HCT116 (cell line): Measurements from ENCODE around the gene MTUS2. TPM values are rescaled to one million over a fixed set of nuclear protein-coding genes. Genes with fewer than 3 reads are reported as not detected.

Experiments used
- ATAC-seq: fragments of 200-7000 bp; cut with Tn5 transposase; 2 replicates; pipeline ENCODE4 v1.9.1; 2020; ENCODE audit warnings: mild to moderate bottlenecking, moderate library complexity
- BruUV-seq: library from RNA; stranded (reverse); fragments of 400-500 nt; replicated peaks from 2 replicates; lab custom pipeline; 2021; lab: Mats Ljungman, UMichigan
- CTCF ChIA-PET: fragments of 300-600 bp; sonication (Branson Sonifier 250); formaldehyde crosslinking; loops from one replicate; lab custom pipeline; 2021; ENCODE audit warnings: antibody characterized with exemption; lab: Charles Lee
- POLR2A ChIA-PET: fragments of 300-600, 350-600 bp; sonication (Branson Sonifier 250); formaldehyde crosslinking; loops from one replicate; lab custom pipeline; 2021; ENCODE audit warnings: antibody characterized with exemption; lab: Charles Lee
- RAD21 ChIA-PET, 2 experiments: fragments of 300-600 bp; sonication (Branson Sonifier 250); formaldehyde crosslinking; loops; one replicate each; lab custom pipeline; 2023; ENCODE audit warnings: low total read pairs in 2 of 2; ENCODE audit not compliant: uncharacterized antibody in 2 of 2, unreplicated experiment in 2 of 2, low non-redundant PET in 1 of 2; lab: Charles Lee
- DNase-seq: peaks from one replicate; pipeline ENCODE4 v3.0.0-alpha.2; 2010; ENCODE audit warnings: low read depth, low spot score
- H2AFZ ChIP-seq: fragments of 200-600 bp; shearing (Covaris generic), sonication (generic); 2 replicates; pipeline ENCODE4 v1.6.1; 2017; ENCODE audit warnings: low read depth, mixed run types, mixed read lengths, antibody characterized with exemption, low read length; ENCODE audit not compliant: poor library complexity, severe bottlenecking
- H3K27ac ChIP-seq: 2 replicates; pipeline ENCODE4 v1.5.1; 2012; ENCODE audit warnings: low read depth, low read length
- H3K27me3 ChIP-seq: fragments of 200-600 bp; sonication (generic); 2 replicates; pipeline ENCODE4 v1.6.1; 2016; ENCODE audit warnings: mixed run types, low read length, mixed read lengths; ENCODE audit not compliant: insufficient read depth
- H3K36me3 ChIP-seq, 2 experiments: fragments of 200-500 bp in 1 of 2; fragments of 200-600 bp in 1 of 2; sonication (Bioruptor generic) in 1 of 2; sonication (generic) in 1 of 2; 2 replicates each; pipeline versions ENCODE4 v1.5.1 to v1.6.1; 2014 to 2016; ENCODE audit warnings: low read length in 2 of 2, inconsistent platforms in 1 of 2, mixed read lengths in 1 of 2, mixed run types in 1 of 2; ENCODE audit not compliant: insufficient read depth in 2 of 2, control insufficient read depth in 1 of 2
- H3K4me1 ChIP-seq, 2 experiments: fragments of 200-600 bp in 1 of 2; sonication (generic) in 1 of 2; 2 replicates each; pipeline versions ENCODE4 v1.5.1 to v1.6.1; 2012 to 2017; ENCODE audit warnings: low read length in 2 of 2, inconsistent platforms in 1 of 2, mild to moderate bottlenecking in 1 of 2, mixed read lengths in 1 of 2, mixed run types in 1 of 2, moderate library complexity in 1 of 2; ENCODE audit not compliant: insufficient read depth in 2 of 2, control insufficient read depth in 1 of 2
- H3K4me2 ChIP-seq: fragments of 200-600 bp; sonication (generic); 2 replicates; pipeline ENCODE4 v1.6.1; 2017; ENCODE audit warnings: mixed run types, low read length, mixed read lengths
- H3K4me3 ChIP-seq, 2 experiments: fragments of 200-600 bp in 1 of 2; sonication (generic) in 1 of 2; replicated peaks in 1 of 2; 2 replicates each; pipeline ENCODE4 v1.5.1; 2011 to 2016; ENCODE audit warnings: low read length in 2 of 2, control low read depth in 1 of 2, low read depth in 1 of 2, mild to moderate bottlenecking in 1 of 2, mixed read lengths in 1 of 2, mixed run types in 1 of 2
- H3K79me2 ChIP-seq: fragments of 200-600 bp; sonication (generic); 2 replicates; pipeline ENCODE4 v1.6.1; 2017; ENCODE audit warnings: mild to moderate bottlenecking, mixed run types, low read length, moderate library complexity, mixed read lengths; ENCODE audit not compliant: insufficient read depth
- H3K9ac ChIP-seq: fragments of 200-600 bp; sonication (generic); 2 replicates; pipeline ENCODE4 v1.6.1; 2016; ENCODE audit warnings: low read length, mixed read lengths
- H3K9me2 ChIP-seq: fragments of 200-600 bp; sonication (generic), shearing (Covaris generic); 2 replicates; pipeline ENCODE4 v1.6.1; 2017; ENCODE audit warnings: mixed run types, mild to moderate bottlenecking, moderate library complexity; ENCODE audit not compliant: insufficient read depth
- H3K9me3 ChIP-seq, 2 experiments: fragments of 200-500 bp in 1 of 2; fragments of 200-600 bp in 1 of 2; sonication (Bioruptor generic) in 1 of 2; sonication (generic) in 1 of 2; 2 replicates each; pipeline ENCODE4 v1.6.1; 2014 to 2017; ENCODE audit warnings: low read length in 2 of 2, mixed read lengths in 2 of 2, inconsistent platforms in 1 of 2, low read depth in 1 of 2, mild to moderate bottlenecking in 1 of 2, mixed run types in 1 of 2, moderate library complexity in 1 of 2; ENCODE audit not compliant: control insufficient read depth in 1 of 2, insufficient read depth in 1 of 2
- H4K20me1 ChIP-seq: fragments of 200-600 bp; sonication (generic), shearing (Covaris generic); 2 replicates; pipeline ENCODE4 v1.6.1; 2017; ENCODE audit warnings: mixed run types, mild to moderate bottlenecking, moderate library complexity; ENCODE audit not compliant: insufficient read depth
- ATF3 ChIP-seq: IDR thresholded peaks from 2 replicates; pipeline ENCODE4 v1.6.1; 2012
- CEBPB ChIP-seq: IDR thresholded peaks from 2 replicates; pipeline ENCODE4 v1.6.1; 2012; ENCODE audit warnings: low read depth
- CTCF ChIP-seq, 3 experiments: fragments of 200-600 bp in 1 of 3; sonication (generic) in 1 of 3; IDR thresholded peaks in 2 of 3; conservative IDR thresholded peaks in 1 of 3; 2 replicates each; pipeline ENCODE4 v1.5.1; 2012 to 2017; ENCODE audit warnings: low read depth in 2 of 3, low read length in 2 of 3, antibody characterized with exemption in 1 of 3, borderline replicate concordance in 1 of 3, control low read depth in 1 of 3, mild to moderate bottlenecking in 1 of 3, mixed read lengths in 1 of 3, mixed run types in 1 of 3, moderate library complexity in 1 of 3; ENCODE audit not compliant: insufficient read depth in 1 of 3
- EGR1 ChIP-seq: IDR thresholded peaks from 2 replicates; pipeline ENCODE4 v1.6.1; 2012; ENCODE audit warnings: low read depth
- ELF1 ChIP-seq: IDR thresholded peaks from 2 replicates; pipeline ENCODE4 v1.6.1; 2012; ENCODE audit warnings: low read depth, borderline replicate concordance
- EZH2 ChIP-seq: fragments of 200-600 bp; sonication (generic); IDR thresholded peaks from 2 replicates; pipeline ENCODE4 v1.6.1; 2017; ENCODE audit warnings: antibody characterized with exemption, mixed run types
- JUND ChIP-seq: IDR thresholded peaks from 2 replicates; pipeline ENCODE4 v1.6.1; 2012
- POLR2AphosphoS5 ChIP-seq: IDR thresholded peaks from 2 replicates; pipeline ENCODE4 v1.6.1; 2011; ENCODE audit warnings: mild to moderate bottlenecking, low read depth, low read length, moderate library complexity
- RAD21 ChIP-seq: IDR thresholded peaks from 2 replicates; pipeline ENCODE4 v1.6.1; 2012; ENCODE audit warnings: low read depth, mild to moderate bottlenecking
- REST ChIP-seq: IDR thresholded peaks from 2 replicates; pipeline ENCODE4 v1.6.1; 2012; ENCODE audit warnings: low read depth
- SIN3A ChIP-seq: IDR thresholded peaks from 2 replicates; pipeline ENCODE4 v1.6.1; 2012; ENCODE audit warnings: low read depth
- SP1 ChIP-seq: IDR thresholded peaks from 2 replicates; pipeline ENCODE4 v1.6.1; 2012; ENCODE audit warnings: low read depth
- YY1 ChIP-seq: IDR thresholded peaks from 2 replicates; pipeline ENCODE4 v1.6.1; 2011; ENCODE audit warnings: low read length, low read depth, moderate library complexity, mild to moderate bottlenecking; ENCODE audit not compliant: insufficient replicate concordance; ENCODE audit errors: extremely low read depth
- ZNF274 ChIP-seq: fragments of 200-500 bp; sonication (Bioruptor generic); IDR thresholded peaks from 2 replicates; pipeline ENCODE4 v1.6.1; 2014; ENCODE audit warnings: mild to moderate bottlenecking, low read depth, low read length, inconsistent platforms
- intact Hi-C: fragments of 100-400 bp; cut with micrococcal nuclease; formaldehyde crosslinking; loops from 2 replicates; pipeline ENCODE4 v1.10.0; 2022
- total RNA-seq: library from RNA; stranded (reverse); gene quantifications from one replicate; pipeline ENCODE4 v1.2.1, GENCODE V29; 2021; ENCODE audit not compliant: unreplicated experiment

The MTUS2 gene
- total RNA-seq, 1 experiment from 2014 or later = 0.02 TPM

DNA sequence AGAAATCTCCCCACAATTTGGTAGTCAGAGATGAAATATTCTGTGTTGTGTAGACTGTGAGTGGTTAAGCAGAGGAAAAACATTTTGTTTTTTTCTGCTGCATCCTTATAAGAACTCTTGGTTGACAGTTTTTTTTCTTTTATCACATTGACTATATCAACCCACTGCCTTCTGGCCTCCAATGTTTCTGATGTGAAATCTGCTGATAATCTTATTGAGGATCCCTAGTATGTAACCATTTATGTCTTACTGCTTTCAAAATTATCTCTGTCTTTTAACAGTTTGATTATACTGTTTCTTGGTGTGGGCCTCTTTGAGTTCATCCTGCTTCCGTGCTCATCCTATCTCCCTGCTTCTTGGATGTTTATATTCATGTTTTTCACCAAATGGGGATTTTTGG lies 316.9 kb downstream of the MTUS2 start:
- BruUV-seq = no TSS peak
- Histone ChIP-seq H3K4me2 (no peak overlapping the region), H3K9me2 (no peaks in the 10 kb centered on the region), H3K4me3 (no peak overlapping the region), H3K4me1 (no peaks in the 10 kb centered on the region), H3K79me2 (no peaks in the 10 kb centered on the region), H3K9me3 (no peaks in the 10 kb centered on the region), H3K27me3 (no peaks in the 10 kb centered on the region), H2AFZ (no peak overlapping the region), H4K20me1 (no peaks in the 10 kb centered on the region), H3K27ac (no peak overlapping the region), H3K36me3 (no peaks in the 10 kb centered on the region), H3K9ac (no peak overlapping the region)
- RAD21 ChIA-PET = no interaction called here
- intact Hi-C loops = no loop called here
- TF ChIP-seq JUND (no peak), SP1 (no peak), ZNF274 (no peak), SIN3A (no peak), ATF3 (no peak), YY1 (no peak), RAD21 (no peak), CEBPB (no peak), EGR1 (no peak), EZH2 (no peak)
- DNase-seq (no peak), ATAC-seq (no peak)
- CTCF ChIA-PET = no interaction called here
- POLR2A ChIA-PET = no interaction called here

DNA sequence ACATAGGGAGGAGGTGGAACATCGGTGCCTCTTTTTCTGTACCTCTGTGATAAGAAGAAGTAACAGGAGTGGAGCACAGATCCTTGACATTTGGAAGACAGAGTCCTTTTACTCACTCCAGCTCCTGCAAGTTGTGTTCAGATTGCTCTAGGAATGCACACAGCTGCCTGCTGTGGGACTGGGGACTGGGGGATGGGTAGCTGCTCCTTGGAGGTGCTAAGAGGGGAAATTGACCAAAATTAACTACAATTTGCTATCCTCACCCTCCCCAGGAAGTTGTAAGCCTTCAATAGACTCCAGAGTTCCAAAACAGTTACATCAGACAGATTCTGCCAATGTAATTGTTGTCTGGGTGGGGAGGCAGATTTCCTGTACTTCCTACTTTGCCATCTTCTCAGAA lies 317.9 kb downstream of the MTUS2 start:
- POLR2A ChIA-PET = no interaction called here
- H3K9me3 ChIP-seq = no peaks in the 10 kb centered on the region

More for the DNA sequence above, 317.9 kb downstream of the MTUS2 start:
- Histone ChIP-seq H3K79me2 (no peaks in the 10 kb centered on the region), H3K4me1 (no peaks in the 10 kb centered on the region), H3K36me3 (no peaks in the 10 kb centered on the region), H3K4me3 (no peak overlapping the region), H3K4me2 (no peak overlapping the region), H3K27me3 (no peaks in the 10 kb centered on the region), H3K27ac (no peak overlapping the region), H3K9ac (no peak overlapping the region)
- RAD21 ChIA-PET = no interaction called here
- ATAC-seq (no peak), DNase-seq (no peak)
- intact Hi-C loops = no loop called here
- BruUV-seq = no TSS peak
- TF ChIP-seq REST = no peak
- no peak for TF ChIP-seq CTCF (IDR thresholded peaks at IDR 0.05 in 2 of 3, conservative IDR thresholded peaks at IDR 0.05 in 1 of 3; ENCODE audit: borderline replicate concordance in 1 of 3, insufficient read depth in 1 of 3, low read depth in 2 of 3, low read length in 2 of 3)
- no peak for TF ChIP-seq POLR2AphosphoS5
- no peak for TF ChIP-seq ELF1
- no peak for TF ChIP-seq ATF3
- TF ChIP-seq SP1 = no peak
- TF ChIP-seq, all 23 proteins: peak for 0
- Histone ChIP-seq H4K20me1 (no peaks in the 10 kb centered on the region), H3K9me2 (no peaks in the 10 kb centered on the region), H2AFZ (no peak overlapping the region)
- CTCF ChIA-PET = no interaction called here
